GM21717 (cell line): ENCODE results near the gene ABCC4.

Source experiments
- ATAC-seq: cut with Tn5 transposase; IDR thresholded peaks from one replicate; pipeline ENCODE4 v1.9.1; 2021; ENCODE audit warnings: mild to moderate bottlenecking, moderate library complexity; ENCODE audit not compliant: unreplicated experiment

Gene ABCC4

GRCh38 chr13:95124959-95125358 lies 176.3 kb downstream of the ABCC4 start:
- no peak for ATAC-seq

GRCh38 chr13:95123726-95124125 lies 177.5 kb downstream of the ABCC4 start:
- ATAC-seq = no peak

GRCh38 chr13:95122063-95122462 lies 179.2 kb downstream of the ABCC4 start:
- ATAC-seq = no peak

GRCh38 chr13:95121516-95121915 lies 179.7 kb downstream of the ABCC4 start:
- no peak for ATAC-seq

GRCh38 chr13:95120650-95121049 lies 180.6 kb downstream of the ABCC4 start:
- ATAC-seq = no peak

GRCh38 chr13:95118541-95119324 lies 182.5 kb downstream of the ABCC4 start:
- ATAC-seq = no peak

- ATAC-seq = no peak
Observed at GRCh38 chr13:95117092-95117491, 184.2 kb downstream of the ABCC4 start.

- ATAC-seq = no peak
Observed at GRCh38 chr13:95115525-95115924, 185.7 kb downstream of the ABCC4 start.

GRCh38 chr13:95113601-95114000 lies 187.7 kb downstream of the ABCC4 start:
- ATAC-seq = no peak

- no peak for ATAC-seq
Observed at GRCh38 chr13:95112883-95113282, 188.4 kb downstream of the ABCC4 start.

GRCh38 chr13:95111608-95112007 lies 189.6 kb downstream of the ABCC4 start:
- ATAC-seq = no peak

GRCh38 chr13:95106562-95106961 lies 194.7 kb downstream of the ABCC4 start:
- no peak for ATAC-seq

- ATAC-seq = no peak
Observed at GRCh38 chr13:95100525-95101433, 200.5 kb downstream of the ABCC4 start.

- no peak for ATAC-seq
Observed at GRCh38 chr13:95099541-95099940, 201.7 kb downstream of the ABCC4 start.

- ATAC-seq = no peak
Observed at GRCh38 chr13:95098916-95099315, 202.3 kb downstream of the ABCC4 start.

GRCh38 chr13:95091755-95092154 lies 209.5 kb downstream of the ABCC4 start:
- no peak for ATAC-seq

GRCh38 chr13:95087746-95088305 lies 213.4 kb downstream of the ABCC4 start:
- no peak for ATAC-seq

- ATAC-seq = no peak
Observed at GRCh38 chr13:95086761-95087160, 214.5 kb downstream of the ABCC4 start.

- ATAC-seq = no peak
Observed at GRCh38 chr13:95083758-95084157, 217.5 kb downstream of the ABCC4 start.

GRCh38 chr13:95083066-95083465 lies 218.2 kb downstream of the ABCC4 start:
- no peak for ATAC-seq

GRCh38 chr13:95075506-95075905 lies 225.7 kb downstream of the ABCC4 start:
- no peak for ATAC-seq

GRCh38 chr13:95074820-95075219 lies 226.4 kb downstream of the ABCC4 start:
- no peak for ATAC-seq
